Adrenal gland (tissue), 5 donors: Measurements from ENCODE around the gene SAMD5.

Experiments
- CTCF ChIP-seq, 6 experiments: fragments of 450-650 bp in 4 of 6; fragments of 200-600 bp in 2 of 6; sonication (generic) in 1 of 6; IDR thresholded peaks; 1 replicate in 5 of 6; 2 replicates in 1 of 6; pipeline versions ENCODE4 v1.5.1 to v1.8.0; 2016 to 2021; ENCODE audit warnings: antibody characterized with exemption in 6 of 6, mild to moderate bottlenecking in 2 of 6, moderate library complexity in 1 of 6
- POLR2A ChIP-seq, 2 donors: fragments of 450-650 bp; IDR thresholded peaks; one replicate each; pipeline ENCODE4 v1.6.1; 2017; ENCODE audit warnings: antibody characterized with exemption in 2 of 2, mild to moderate bottlenecking in 2 of 2, moderate library complexity in 1 of 2
- donor health status: DM: no; HTN: no; CAD: no.

- TF ChIP-seq CTCF (IDR thresholded peaks at IDR 0.05) (no peak), POLR2A (IDR thresholded peaks at IDR 0.05) (no peak)
These were observed 43.5 kb downstream of the SAMD5 start for GRCh38 chr6:147551976-147552375.
